ENCODE results near the gene EGLN3.
"Not testable (repeated sequence)": the region's sequence is repeated elsewhere in the genome, so short reads cannot be mapped to it uniquely, and the experiment has no call there.

The EGLN3 gene

DNA sequence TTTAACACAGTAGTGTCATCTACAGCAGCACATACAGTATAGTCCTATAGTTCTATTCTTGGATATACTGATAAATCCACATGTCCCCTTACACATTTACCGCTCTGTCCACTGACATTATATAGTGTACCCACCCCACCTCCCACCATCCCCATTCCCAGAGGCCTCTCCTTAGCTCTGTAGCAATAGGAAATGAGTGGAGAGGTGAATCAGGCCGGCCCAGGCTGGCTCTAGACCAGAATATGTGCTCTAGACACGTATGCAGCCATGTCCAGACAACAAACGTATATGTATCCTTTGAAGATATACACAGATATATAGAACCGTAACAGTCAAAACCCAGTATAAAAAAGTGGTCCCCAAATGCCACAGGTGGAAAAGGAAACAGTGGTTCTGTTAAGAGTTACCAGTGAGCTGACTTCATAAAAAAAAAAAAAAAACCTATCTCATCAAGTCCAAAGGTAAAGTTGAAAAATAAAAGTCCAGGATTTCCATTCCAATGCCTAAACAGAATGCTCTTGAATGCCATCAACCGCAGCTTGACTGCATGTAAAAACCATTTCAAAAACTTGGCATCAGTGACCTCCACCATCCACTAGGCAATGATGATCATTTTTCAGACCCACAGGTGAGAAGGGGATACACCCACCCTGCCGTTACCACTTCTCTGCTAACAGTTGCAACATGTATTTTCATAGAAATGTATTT lies 16.7 kb downstream of the EGLN3 start:
- DNase-seq: no peak

- DNase-seq: no peak
These were observed 17.4 kb downstream of the EGLN3 start for GRCh38 chr14:33933386-33933933.

DNA sequence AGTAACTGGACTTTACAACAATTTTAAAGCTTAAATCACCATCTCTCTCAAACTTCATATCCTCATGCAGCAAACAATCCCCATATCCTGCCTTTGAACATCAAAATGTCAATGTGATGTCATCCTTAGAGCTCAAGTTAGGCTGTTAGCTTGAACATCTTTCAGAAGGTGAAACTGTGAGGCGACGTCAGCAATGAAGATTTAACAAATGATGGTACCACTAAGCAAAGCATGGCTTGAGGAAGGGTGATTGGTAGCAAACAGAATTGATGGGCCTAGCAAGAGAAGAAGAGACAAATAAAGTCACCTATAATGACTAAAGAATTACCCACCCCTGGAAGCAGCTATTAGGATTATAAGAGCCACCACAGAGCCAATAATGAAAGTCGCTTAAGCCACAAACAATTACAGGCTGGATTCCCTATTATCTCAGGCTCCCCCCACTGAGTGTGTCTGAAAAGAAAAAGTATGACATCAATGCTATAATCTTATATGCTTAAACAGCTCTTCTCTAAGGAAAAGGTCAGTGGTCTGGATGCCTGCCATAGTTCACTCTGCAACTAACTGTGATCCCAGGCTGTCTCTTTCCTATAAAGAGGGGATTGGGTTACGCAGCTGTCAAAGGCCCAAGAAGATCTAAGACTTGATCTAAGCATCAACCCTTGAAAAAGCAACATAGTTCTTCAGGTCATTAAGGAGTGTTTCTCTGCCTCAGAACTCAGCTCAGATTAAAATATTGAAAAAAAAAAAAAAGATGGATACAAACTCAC lies 18.1 kb downstream of the EGLN3 start:
- no peak for DNase-seq

DNA sequence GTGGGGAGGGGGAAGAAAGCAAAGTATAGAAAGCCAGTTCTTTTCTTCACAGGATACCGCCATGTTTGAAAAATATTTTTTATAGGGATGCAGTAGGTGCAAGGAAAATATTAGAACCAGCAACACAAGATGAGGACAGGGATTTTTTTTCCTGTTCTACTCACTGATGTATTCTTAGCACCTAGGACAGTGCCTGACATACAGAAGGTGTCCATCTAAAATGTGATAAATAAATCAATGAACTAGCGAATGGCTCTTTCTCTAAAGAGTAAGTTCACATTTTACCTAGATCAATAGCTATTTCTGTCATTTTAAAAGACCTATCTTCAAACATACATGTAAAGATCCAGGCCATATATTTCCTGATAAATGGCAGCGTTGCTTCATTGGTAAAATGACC lies 18.8 kb downstream of the EGLN3 start:
- DNase-seq: no peak

- DNase-seq: no peak
These were observed 19.4 kb downstream of the EGLN3 start for GRCh38 chr14:33931461-33931860.

DNA sequence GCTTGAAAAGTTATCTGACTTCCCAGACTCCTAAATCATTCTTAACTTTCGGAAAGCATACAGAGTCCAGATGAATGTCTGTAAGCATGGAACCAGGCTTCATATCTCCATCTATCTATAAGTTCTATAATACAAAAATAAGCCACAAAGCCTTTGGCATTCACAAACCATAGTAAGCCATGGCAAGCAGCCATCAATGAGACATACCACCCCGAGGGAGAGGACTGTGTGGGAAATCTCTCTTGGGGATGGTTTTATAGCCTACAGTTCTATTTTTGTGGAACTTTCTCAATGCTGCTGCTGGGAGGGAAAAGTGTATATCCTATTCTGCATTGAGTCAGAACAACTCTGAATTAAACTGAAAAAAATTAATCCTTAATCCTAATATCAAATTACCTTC lies 20.4 kb downstream of the EGLN3 start:
- no peak for DNase-seq

GRCh38 chr14:33929799-33930408 lies 21.0 kb downstream of the EGLN3 start:
- DNase-seq: no peak

- DNase-seq: no peak
These were observed 22.0 kb downstream of the EGLN3 start for GRCh38 chr14:33928895-33929294.

DNA sequence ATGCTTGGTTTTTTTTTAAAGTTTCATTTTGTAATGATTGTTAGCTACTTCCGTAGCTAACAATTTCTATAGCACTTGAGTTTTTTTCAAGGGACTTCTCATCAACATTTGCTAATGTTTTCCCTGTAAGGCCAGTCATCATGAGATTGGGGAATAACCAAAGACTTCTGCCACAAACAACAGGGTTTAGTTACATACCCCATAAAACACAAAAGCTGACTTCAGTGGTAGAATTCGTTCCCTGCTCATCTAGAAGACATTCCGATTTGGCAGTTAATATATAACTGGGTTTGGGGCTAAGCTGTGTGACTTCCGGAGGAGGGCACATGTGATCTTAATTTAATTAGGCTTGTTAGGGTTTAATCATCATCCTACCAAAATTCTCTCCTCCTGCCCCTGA lies 22.9 kb downstream of the EGLN3 start:
- no peak for DNase-seq

- DNase-seq: not testable (repeated sequence)
These were observed 23.9 kb downstream of the EGLN3 start for GRCh38 chr14:33926967-33927366.

DNA sequence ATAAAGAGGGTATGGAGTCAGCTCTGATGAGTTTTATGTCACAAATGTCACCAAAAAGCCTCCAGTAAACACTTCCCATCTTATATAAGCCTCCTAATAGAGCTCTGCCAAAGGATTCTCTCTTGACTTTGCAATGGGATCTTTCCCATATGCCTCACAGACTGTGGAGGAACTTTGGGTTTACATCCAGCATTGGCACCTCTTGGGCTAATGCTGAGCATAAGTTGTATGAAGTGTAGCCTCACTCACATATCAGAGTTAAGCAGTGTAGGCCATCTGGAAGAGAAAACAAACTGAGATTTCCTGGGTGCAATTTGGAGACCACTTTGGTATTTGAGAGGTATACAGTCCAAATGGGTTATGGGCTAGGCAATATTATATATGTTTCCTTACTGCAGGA lies 24.9 kb downstream of the EGLN3 start:
- DNase-seq: no peak

GRCh38 chr14:33925235-33925634 lies 25.6 kb downstream of the EGLN3 start:
- DNase-seq: no peak

GRCh38 chr14:33924566-33925100 lies 26.2 kb downstream of the EGLN3 start:
- DNase-seq: no peak

DNA sequence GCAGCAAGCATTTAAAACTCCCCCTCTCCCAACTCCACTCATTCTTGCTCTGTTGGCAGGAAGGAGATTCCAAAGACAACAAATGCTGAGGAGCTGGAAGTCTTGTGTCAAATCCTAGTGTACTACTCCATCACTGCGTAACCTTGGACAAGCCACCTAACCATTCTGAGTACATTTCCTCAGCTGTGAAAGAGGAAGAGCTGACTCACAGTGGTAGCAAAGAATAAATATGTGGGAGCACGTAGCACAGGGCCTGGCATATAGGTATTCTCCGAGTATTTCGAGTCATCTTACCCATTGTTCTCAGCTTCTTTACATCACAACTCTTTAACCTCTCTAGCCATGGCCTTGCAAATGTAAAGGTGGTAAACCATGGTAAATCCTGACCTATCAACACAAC lies 28.7 kb downstream of the EGLN3 start:
- no peak for DNase-seq

DNA sequence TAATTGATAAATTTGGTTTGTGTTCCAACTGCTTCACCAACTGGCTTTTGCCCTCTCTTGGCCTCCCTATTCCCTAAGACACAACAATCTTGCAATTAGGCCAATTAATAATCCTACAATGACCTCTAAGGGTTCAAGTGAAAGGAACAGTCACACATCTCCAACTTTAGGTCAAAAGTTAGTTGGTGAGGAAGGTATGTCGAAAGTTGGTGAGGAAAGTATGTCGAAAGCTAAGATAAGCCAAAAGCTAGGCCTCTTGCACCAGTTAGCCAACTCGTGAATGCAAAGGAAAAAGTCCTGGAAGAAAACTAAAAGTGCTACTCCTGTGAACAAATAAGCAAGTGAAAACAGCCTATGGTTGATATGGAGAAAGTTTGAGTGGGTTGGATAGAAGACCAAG lies 32.6 kb downstream of the EGLN3 start:
- no peak for DNase-seq

DNA sequence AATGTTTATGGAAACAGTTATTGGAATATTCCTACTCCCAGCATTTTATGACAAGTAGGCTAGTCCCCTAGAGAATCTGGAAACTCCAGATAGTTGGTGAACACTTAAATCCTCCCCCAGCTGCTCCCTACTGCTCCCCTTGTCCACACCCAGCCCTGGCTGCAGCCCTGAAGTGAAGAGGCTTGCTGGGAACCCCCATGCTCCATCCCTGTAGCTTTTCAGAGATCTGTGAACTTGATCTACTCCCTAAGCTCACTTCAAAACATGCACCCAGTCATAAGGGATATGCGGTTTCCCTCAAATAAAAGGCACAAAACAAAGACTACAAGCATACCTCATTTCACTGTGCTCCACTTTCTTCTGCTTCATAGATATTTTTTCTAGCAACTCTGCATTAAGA lies 33.2 kb downstream of the EGLN3 start:
- no peak for DNase-seq

- no peak for DNase-seq
These were observed 34.0 kb downstream of the EGLN3 start for GRCh38 chr14:33916663-33917565.

- no peak for DNase-seq
These were observed 35.2 kb downstream of the EGLN3 start for GRCh38 chr14:33915682-33916081.

- DNase-seq: no peak
These were observed 36.0 kb downstream of the EGLN3 start for GRCh38 chr14:33914676-33915516.

DNA sequence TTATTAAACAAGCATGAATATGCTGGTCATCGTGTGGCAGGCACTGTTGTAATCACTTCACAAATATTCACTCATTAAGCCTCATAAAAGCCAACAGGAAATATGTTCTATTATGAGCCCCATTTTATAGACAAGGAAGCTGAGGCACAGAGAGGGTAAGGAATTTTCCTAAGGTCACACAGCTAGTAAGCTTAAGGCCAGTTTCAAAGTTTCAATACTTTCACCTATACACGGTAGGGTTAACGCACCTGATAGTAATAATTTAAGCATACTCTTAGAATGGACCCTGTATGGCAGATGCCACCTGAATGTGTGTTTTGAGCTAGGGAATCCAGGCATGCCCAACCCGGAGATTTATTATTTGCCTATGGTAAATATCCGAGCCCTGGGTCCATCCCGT lies 39.8 kb downstream of the EGLN3 start:
- no peak for DNase-seq

- no peak for DNase-seq
These were observed 40.4 kb downstream of the EGLN3 start for GRCh38 chr14:33910435-33910834.

Measured in CD4-positive, alpha-beta T cell treated with Interleukin-21 for 1 hour (primary cell).